Esophagus squamous epithelium (tissue), 5 donors: Measurements from ENCODE around the gene PSMB9. TPM values are rescaled to one million over a fixed set of nuclear protein-coding genes. Genes with fewer than 3 reads are reported as not detected.

Experiments used
- DNase-seq: peaks from one replicate; lab custom pipeline; 2025; lab: John Stamatoyannopoulos, UW
- H3K27ac ChIP-seq, 4 donors: fragments of 200-600 bp; sonication (generic); one replicate each; pipeline ENCODE4 v1.5.1; 2016 to 2019; ENCODE audit warnings: mild to moderate bottlenecking in 1 of 4
- H3K27me3 ChIP-seq, 4 donors: fragments of 200-600 bp; sonication (generic); 1 replicate in 3 of 4; 2 replicates in 1 of 4; pipeline versions ENCODE4 v1.5.1 to v1.6.0; 2017 to 2021; ENCODE audit warnings: antibody characterized with exemption in 1 of 4
- H3K36me3 ChIP-seq, 3 donors: fragments of 200-600 bp; sonication (generic); one replicate each; pipeline ENCODE4 v1.5.1; 2016 to 2019
- H3K4me1 ChIP-seq, 3 donors: fragments of 200-600 bp; sonication (generic); one replicate each; pipeline ENCODE4 v1.5.1; 2017 to 2019
- H3K4me3 ChIP-seq, 4 donors: fragments of 200-600 bp; sonication (generic); 1 replicate in 3 of 4; 2 replicates in 1 of 4; pipeline ENCODE4 v1.5.1; 2016 to 2019; ENCODE audit warnings: mild to moderate bottlenecking in 2 of 4, moderate library complexity in 1 of 4
- H3K9me3 ChIP-seq, 3 donors: fragments of 200-600 bp; sonication (generic); one replicate each; pipeline ENCODE4 v1.5.1; 2016 to 2019
- POLR2A ChIP-seq, 4 donors: fragments of 450-650 bp; IDR thresholded peaks; one replicate each; pipeline ENCODE4 v1.6.1; 2017; ENCODE audit warnings: antibody characterized with exemption in 4 of 4, mild to moderate bottlenecking in 4 of 4, moderate library complexity in 3 of 4
- WGBS, 2 donors: methylation state at CpG; one replicate each; pipeline ENCODE4 v1.1.5; 2018; 5-methylcytosine and 5-hydroxymethylcytosine counted together
- intact Hi-C: fragments of 100-400 bp; cut with DNase I; formaldehyde crosslinking; loops from one replicate; pipeline ENCODE4 v1.15.0; 2022
- total RNA-seq, 4 donors: library from RNA; depleted of rRNA; stranded (reverse); fragments of >200 nt; gene quantifications; one replicate each; pipeline ENCODE4 v1.1.0, GENCODE V29; 2016
- TF ChIP-seq, protein P1 (sequence below), 6 experiments: fragments of 450-650 bp in 4 of 6; fragments of 200-600 bp in 2 of 6; sonication (generic) in 2 of 6; IDR thresholded peaks; one replicate each; pipeline ENCODE4 v1.5.1; 2016 to 2019; ENCODE audit warnings: antibody characterized with exemption in 6 of 6, mild to moderate bottlenecking in 4 of 6, moderate library complexity in 4 of 6
- donor health status: DM: yes; HTN: yes; CAD: no.

Gene PSMB9
- total RNA-seq, 4 donors from 2014 or later: 5.2 to 93.7 (median 12.0) TPM

DNA sequence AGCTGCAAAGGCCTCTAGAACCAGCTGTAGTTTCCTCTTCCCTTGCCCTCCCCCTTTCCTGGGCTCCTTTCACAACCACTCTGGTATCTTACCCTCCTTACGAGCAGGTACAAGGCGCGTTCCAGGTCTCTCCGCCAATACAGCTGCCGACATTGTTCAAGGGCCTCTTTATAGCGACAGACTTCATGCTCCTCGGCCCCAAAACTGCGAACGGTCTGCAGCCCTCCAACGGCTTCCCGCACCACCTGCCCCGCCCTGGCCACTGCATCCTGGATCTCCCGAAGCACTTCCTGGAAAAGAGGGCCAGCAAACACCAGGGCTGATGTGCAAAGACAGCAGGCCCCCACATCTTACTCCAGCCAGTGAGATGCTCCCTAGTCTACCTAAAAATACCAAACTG, 21.5 kb upstream of the PSMB9 start:
- WGBS, 2 donors: 87 to 89% methylated on average over 11 to 13 of the region's 13 CpGs
- DNase-seq: no peak
- no peaks in the 10 kb centered on the region for H3K27me3 ChIP-seq
- peaks cover 0 to 15% (median 10%) of the 10 kb centered on the region in 3 donors for H3K4me1 ChIP-seq
- no peak for TF ChIP-seq POLR2A (IDR thresholded peaks at IDR 0.05)
- TF ChIP-seq, protein P1, sequence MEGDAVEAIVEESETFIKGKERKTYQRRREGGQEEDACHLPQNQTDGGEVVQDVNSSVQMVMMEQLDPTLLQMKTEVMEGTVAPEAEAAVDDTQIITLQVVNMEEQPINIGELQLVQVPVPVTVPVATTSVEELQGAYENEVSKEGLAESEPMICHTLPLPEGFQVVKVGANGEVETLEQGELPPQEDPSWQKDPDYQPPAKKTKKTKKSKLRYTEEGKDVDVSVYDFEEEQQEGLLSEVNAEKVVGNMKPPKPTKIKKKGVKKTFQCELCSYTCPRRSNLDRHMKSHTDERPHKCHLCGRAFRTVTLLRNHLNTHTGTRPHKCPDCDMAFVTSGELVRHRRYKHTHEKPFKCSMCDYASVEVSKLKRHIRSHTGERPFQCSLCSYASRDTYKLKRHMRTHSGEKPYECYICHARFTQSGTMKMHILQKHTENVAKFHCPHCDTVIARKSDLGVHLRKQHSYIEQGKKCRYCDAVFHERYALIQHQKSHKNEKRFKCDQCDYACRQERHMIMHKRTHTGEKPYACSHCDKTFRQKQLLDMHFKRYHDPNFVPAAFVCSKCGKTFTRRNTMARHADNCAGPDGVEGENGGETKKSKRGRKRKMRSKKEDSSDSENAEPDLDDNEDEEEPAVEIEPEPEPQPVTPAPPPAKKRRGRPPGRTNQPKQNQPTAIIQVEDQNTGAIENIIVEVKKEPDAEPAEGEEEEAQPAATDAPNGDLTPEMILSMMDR (IDR thresholded peaks at IDR 0.05): no peak
- H3K36me3 ChIP-seq: peaks cover 19 to 82% (median 35%) of the 10 kb centered on the region in 3 donors
- no peak overlapping the region for H3K4me3 ChIP-seq
- H3K27ac ChIP-seq: no peak overlapping the region
- intact Hi-C loops: no loop called here
- H3K9me3 ChIP-seq: no peaks in the 10 kb centered on the region

DNA sequence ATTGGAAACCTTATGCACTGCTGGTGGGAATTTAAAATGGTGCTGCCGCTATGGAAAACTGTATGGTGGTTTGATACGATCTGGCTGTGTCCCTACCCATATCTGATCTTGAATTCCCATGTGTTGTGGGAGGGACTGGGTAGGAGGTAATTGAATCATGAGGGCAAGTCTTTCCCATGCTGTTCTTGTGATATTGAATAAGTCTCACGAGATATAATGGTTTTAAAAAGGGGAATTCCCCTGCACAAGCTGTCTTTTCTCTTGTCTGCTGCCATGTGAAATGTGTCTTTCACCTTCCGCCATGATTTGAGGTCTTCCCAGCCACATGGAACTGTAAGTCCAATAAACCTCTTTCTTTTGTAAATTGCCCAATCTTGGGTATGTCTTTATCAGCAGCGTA, 20.3 kb upstream of the PSMB9 start:
- intact Hi-C loops: no loop called here
- WGBS, 2 donors: 78 to 85% methylated on average over 5 of the region's 5 CpGs
- Histone ChIP-seq H3K27me3 (no peaks in the 10 kb centered on the region), H3K36me3 (peaks cover 19 to 72% (median 35%) of the 10 kb centered on the region in 3 donors), H3K4me3 (no peak overlapping the region), H3K4me1 (peaks cover 0 to 20% (median 12%) of the 10 kb centered on the region in 3 donors), H3K27ac (no peak overlapping the region), H3K9me3 (no peaks in the 10 kb centered on the region)
- no peak for DNase-seq
- TF ChIP-seq, protein P1 (IDR thresholded peaks at IDR 0.05): no peak
- TF ChIP-seq POLR2A (IDR thresholded peaks at IDR 0.05): no peak

DNA sequence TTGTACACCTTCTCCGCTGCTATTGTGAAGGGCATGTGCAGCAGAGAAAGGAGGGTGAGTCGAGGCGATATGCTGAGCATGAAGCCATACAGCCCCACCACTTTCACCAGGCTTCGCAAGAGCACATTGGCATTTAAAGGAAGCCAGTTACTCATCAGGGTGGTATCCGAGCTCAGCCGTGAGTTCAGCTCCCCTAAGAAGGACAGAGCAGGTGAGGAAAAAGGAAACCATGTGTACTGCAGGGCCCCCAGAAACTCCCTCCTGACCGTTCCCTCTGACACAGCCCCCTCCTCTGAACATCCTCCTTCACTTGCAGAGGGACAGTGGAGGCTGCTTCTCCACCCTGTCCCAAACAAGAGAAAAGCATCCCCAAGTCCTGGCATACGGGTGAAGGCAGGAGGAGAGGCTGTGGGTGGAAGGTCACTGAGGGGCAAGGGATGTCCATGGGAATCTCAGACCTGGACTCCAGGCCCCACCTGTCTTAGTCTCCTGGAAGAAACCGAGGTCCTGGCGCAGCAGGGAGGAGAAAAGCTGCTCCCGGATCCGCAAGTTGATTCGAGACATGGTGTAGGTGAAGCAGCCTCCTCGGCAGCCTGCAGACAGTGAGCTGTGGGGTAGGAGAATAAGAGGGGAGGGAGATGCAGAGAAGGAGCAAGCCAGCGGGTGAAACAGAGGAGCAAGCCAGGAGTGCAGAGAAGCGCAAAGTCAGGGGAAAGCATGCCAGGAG, 18.7 kb upstream of the PSMB9 start:
- no peak for DNase-seq
- 94 to 95% methylated on average over 14 of the region's 16 CpGs for WGBS, 2 donors
- Histone ChIP-seq H3K4me1 (peaks cover 0 to 26% (median 16%) of the 10 kb centered on the region in 3 donors), H3K36me3 (peaks cover 7 to 57% (median 21%) of the 10 kb centered on the region in 3 donors), H3K9me3 (no peaks in the 10 kb centered on the region), H3K27ac (no peak overlapping the region), H3K27me3 (no peaks in the 10 kb centered on the region), H3K4me3 (no peak overlapping the region)
- intact Hi-C loops: no loop called here
- TF ChIP-seq, protein P1 (IDR thresholded peaks at IDR 0.05): no peak
- no peak for TF ChIP-seq POLR2A (IDR thresholded peaks at IDR 0.05)

DNA sequence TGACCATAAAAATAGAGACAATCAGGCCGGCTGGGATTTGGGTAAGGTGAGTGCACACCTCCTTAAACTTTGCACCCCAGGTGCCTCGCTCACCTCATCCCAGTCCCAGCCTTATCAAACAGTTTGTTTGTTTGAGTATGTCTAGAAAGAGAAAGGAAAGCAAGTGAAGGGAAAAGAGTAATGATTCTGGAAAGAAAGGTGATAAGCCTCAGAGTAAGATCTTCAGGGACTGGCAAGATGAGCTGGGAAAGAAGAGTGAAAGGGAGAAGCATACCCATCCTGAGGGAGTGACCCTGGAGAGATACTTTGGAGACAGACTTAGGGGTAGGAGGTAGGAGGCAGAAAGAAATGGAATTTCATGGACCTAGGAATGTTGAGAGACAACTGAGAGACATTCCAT, 17.1 kb upstream of the PSMB9 start:
- H3K4me3 ChIP-seq: no peak overlapping the region
- peaks cover 0 to 33% (median 23%) of the 10 kb centered on the region in 3 donors for H3K4me1 ChIP-seq
- no peaks in the 10 kb centered on the region for H3K27me3 ChIP-seq
- no peak for DNase-seq
- no peak for TF ChIP-seq POLR2A (IDR thresholded peaks at IDR 0.05)
- TF ChIP-seq, protein P1 (IDR thresholded peaks at IDR 0.05): no peak
- peak overlapping the region in 3 of 4 donors; percentile 93 to 98 (median 96) for H3K27ac ChIP-seq
- no peaks in the 10 kb centered on the region for H3K9me3 ChIP-seq
- intact Hi-C loops: no loop called here
- WGBS, 2 donors: 67 to 83% methylated on average over 1 to 2 of the region's 2 CpGs
- peaks cover 0 to 57% (median 11%) of the 10 kb centered on the region in 3 donors for H3K36me3 ChIP-seq

DNA sequence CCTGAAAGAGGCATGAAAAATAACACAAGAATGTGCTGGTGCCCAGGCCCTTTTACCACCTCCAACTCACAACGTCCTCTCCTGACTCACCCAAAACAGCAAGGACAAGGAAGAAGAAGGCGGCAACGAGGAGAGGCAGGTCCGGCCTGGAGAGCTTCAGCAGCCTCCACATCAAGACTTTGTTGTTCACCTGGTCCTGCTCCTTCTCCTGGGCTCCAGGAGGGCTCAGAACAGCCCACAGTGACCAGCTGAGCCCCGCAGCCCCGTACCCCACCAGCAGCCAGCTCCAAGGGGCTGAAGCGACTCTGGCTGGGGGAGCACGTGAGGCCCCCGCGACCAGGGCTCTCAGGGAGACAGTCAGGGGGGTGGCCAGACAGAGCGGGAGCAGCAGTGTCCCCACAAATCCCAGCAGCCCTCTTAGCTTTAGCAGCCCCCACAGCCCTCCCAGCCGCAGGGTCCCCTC, 16.3 kb upstream of the PSMB9 start:
- peak overlapping the region; percentile 93 to 98 (median 97) for H3K27ac ChIP-seq
- H3K4me1 ChIP-seq: peaks cover 7 to 41% (median 31%) of the 10 kb centered on the region in 3 donors
- peak overlapping the region; percentile 62 to 98 (median 83) for H3K4me3 ChIP-seq
- no peaks in the 10 kb centered on the region for H3K27me3 ChIP-seq
- no peaks in the 10 kb centered on the region for H3K9me3 ChIP-seq
- 18 to 35% methylated on average over 4 of the region's 12 CpGs for WGBS, 2 donors
- intact Hi-C loops: no loop called here
- no peak for TF ChIP-seq POLR2A (IDR thresholded peaks at IDR 0.05)
- TF ChIP-seq, protein P1 (IDR thresholded peaks at IDR 0.05): no peak
- no peak for DNase-seq
- peaks cover 0 to 57% (median 11%) of the 10 kb centered on the region in 3 donors for H3K36me3 ChIP-seq
